ENCODE results near the gene TRAF5. TPM values are rescaled to one million over a fixed set of nuclear protein-coding genes. Genes with fewer than 3 reads are reported as not detected.

The TRAF5 gene
- total and polyA plus RNA-seq, 3 donors from 2014 or later = 20.3 to 25.1 (median 22.2) TPM

DNA sequence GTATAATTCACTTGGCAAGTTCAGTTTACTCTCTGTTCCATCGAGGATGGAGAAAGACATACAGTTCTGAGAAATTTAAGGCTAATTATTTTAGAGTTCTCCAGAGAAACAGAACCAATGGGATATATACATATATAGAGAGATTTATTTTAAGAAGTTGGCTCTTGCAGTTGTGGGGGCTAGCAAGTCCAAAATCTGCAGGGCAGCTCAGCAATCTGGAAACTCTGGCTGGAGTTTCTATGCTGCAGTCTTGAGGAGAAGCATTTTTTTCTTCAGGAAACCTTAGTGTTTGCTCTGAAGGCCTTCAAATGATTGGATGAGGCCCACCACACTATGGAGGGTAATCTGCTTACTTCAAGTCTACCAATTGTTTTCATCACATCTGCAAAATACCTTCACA, 34.6 kb downstream of the TRAF5 start:
- intact Hi-C loops (cut with DNase I; ENCODE audit: low total_unique reads) = no loop called here
- Histone ChIP-seq H3K27me3 (no peaks in the 10 kb centered on the region), H3K27ac (no peak overlapping the region), H3K4me3 (no peak overlapping the region), H3K4me1 (no peaks in the 10 kb centered on the region), H3K9me3 (no peaks in the 10 kb centered on the region), H3K36me3 (ENCODE audit: low read depth, missing control alignments) (no peaks in the 10 kb centered on the region)
- no peak for TF ChIP-seq POLR2A (IDR thresholded peaks at IDR 0.05)
- TF ChIP-seq, protein P1, sequence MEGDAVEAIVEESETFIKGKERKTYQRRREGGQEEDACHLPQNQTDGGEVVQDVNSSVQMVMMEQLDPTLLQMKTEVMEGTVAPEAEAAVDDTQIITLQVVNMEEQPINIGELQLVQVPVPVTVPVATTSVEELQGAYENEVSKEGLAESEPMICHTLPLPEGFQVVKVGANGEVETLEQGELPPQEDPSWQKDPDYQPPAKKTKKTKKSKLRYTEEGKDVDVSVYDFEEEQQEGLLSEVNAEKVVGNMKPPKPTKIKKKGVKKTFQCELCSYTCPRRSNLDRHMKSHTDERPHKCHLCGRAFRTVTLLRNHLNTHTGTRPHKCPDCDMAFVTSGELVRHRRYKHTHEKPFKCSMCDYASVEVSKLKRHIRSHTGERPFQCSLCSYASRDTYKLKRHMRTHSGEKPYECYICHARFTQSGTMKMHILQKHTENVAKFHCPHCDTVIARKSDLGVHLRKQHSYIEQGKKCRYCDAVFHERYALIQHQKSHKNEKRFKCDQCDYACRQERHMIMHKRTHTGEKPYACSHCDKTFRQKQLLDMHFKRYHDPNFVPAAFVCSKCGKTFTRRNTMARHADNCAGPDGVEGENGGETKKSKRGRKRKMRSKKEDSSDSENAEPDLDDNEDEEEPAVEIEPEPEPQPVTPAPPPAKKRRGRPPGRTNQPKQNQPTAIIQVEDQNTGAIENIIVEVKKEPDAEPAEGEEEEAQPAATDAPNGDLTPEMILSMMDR (IDR thresholded peaks at IDR 0.05) = no peak
- no peak for DNase-seq
- WGBS, 2 donors = 80 to 92% methylated on average over 1 of the region's 1 CpG

DNA sequence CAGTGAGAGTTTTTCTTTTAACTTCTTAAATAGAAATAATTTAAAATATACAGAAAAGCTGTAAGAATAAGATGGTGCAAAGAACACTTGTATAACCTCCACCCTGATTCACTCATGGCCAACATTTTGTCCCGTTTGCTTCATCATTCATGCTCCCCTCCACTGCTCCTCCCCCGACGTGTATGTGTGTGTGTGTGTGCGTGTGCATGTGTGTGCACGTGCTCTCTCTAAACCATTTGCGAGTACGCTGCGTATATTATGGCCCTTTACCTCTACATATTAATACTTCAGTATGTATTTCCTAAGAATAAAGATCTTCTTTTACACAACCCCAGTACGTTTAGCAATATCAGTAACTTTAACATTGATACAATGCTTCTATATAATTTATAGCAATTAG, 43.0 kb downstream of the TRAF5 start:
- no peak overlapping the region for H3K27ac ChIP-seq
- TF ChIP-seq, protein P1 (IDR thresholded peaks at IDR 0.05) = no peak
- no peak for TF ChIP-seq POLR2A (IDR thresholded peaks at IDR 0.05)
- H3K36me3 ChIP-seq (ENCODE audit: low read depth, missing control alignments) = no peaks in the 10 kb centered on the region
- no peaks in the 10 kb centered on the region for H3K9me3 ChIP-seq
- H3K4me1 ChIP-seq = no peaks in the 10 kb centered on the region
- H3K27me3 ChIP-seq = no peaks in the 10 kb centered on the region
- no peak for DNase-seq
- H3K4me3 ChIP-seq = no peak overlapping the region
- intact Hi-C loops (cut with DNase I; ENCODE audit: low total_unique reads) = no loop called here
- WGBS, 2 donors = 90 to 92% methylated on average over 9 of the region's 9 CpGs

DNA sequence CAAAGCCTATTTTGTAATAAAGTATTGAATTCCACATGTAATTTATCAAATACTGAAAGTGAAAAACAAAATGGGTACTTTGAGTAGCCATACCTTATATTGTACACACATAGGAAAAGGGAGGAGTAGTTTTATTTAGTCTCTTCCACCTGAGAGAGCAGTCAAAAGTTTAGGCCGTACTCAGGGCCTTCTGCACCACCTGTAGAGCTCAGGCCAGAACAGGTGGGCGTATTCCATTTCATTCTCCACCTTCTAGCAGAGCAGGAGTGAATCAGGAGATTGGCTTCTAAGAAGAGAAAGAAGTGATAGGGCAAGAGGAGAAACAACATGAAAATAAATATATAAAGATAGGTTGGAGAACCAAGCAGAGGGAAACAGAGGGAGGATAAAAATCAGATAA, 44.0 kb downstream of the TRAF5 start:
- TF ChIP-seq POLR2A (IDR thresholded peaks at IDR 0.05) = no peak
- TF ChIP-seq, protein P1 (IDR thresholded peaks at IDR 0.05) = no peak
- DNase-seq = no peak
- no peak overlapping the region for H3K4me3 ChIP-seq
- no peaks in the 10 kb centered on the region for H3K36me3 ChIP-seq (ENCODE audit: low read depth, missing control alignments)
- peaks cover 7% of the 10 kb centered on the region for H3K4me1 ChIP-seq
- intact Hi-C loops (cut with DNase I; ENCODE audit: low total_unique reads) = no loop called here
- 95 to 97% methylated on average over 2 of the region's 2 CpGs for WGBS, 2 donors
- no peak overlapping the region for H3K27ac ChIP-seq
- no peaks in the 10 kb centered on the region for H3K9me3 ChIP-seq
- no peaks in the 10 kb centered on the region for H3K27me3 ChIP-seq

DNA sequence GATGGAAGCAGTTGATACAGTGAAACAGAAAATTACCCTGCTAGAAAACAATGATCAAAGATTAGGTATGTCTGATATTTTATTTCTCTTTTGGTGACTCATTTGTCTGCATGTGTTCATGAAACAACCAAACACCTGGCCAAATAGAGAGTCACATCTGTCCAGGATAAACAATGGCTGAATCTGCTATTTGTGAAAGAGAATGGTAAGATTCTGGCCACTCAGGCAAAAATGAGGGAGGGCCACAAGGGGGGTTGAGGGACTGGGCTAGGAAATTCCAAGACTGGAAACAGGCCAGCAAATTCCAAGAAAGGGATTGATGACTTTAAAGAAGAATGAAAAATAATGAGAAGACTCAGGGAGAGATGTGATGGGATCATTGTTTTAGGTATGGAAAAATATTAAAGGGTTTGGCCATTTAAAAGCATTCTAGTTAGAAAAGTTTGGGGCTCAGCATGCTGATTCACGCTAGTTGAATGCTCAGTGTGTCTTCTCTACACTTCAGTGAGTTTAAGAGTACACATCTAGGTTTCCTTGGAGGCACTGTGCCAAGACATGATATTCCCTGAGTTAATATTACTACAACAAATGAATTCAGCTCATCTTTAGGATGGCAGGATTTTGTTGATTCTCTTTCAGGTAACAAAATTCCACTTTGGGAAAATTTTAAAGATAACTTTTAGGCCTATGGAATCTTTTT, 44.9 kb downstream of the TRAF5 start:
- no peak for DNase-seq
- Histone ChIP-seq H3K36me3 (ENCODE audit: low read depth, missing control alignments) (no peaks in the 10 kb centered on the region), H3K9me3 (no peaks in the 10 kb centered on the region), H3K27ac (no peak overlapping the region), H3K4me3 (no peak overlapping the region), H3K4me1 (peaks cover 7% of the 10 kb centered on the region), H3K27me3 (no peaks in the 10 kb centered on the region)
- intact Hi-C loops (cut with DNase I; ENCODE audit: low total_unique reads) = no loop called here
- TF ChIP-seq, protein P1 (IDR thresholded peaks at IDR 0.05) = no peak
- 75 to 88% methylated on average over 1 of the region's 1 CpG for WGBS, 2 donors

DNA sequence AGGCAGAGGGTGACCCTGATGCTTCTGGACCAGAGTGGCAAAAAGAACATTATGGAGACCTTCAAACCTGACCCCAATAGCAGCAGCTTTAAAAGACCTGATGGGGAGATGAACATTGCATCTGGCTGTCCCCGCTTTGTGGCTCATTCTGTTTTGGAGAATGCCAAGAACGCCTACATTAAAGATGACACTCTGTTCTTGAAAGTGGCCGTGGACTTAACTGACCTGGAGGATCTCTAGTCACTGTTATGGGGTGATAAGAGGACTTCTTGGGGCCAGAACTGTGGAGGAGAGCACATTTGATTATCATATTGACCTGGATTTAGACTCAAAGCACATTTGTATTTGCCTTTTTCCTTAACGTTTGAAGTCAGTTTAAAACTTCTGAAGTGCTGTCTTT, 45.8 kb downstream of the TRAF5 start:
- H3K36me3 ChIP-seq (ENCODE audit: low read depth, missing control alignments) = no peaks in the 10 kb centered on the region
- H3K4me1 ChIP-seq = peaks cover 7% of the 10 kb centered on the region
- H3K9me3 ChIP-seq = no peaks in the 10 kb centered on the region
- no peak overlapping the region for H3K4me3 ChIP-seq
- no peak for DNase-seq
- no peak overlapping the region for H3K27ac ChIP-seq
- WGBS, 2 donors = 45 to 47% methylated on average over 4 of the region's 4 CpGs
- TF ChIP-seq POLR2A (IDR thresholded peaks at IDR 0.05) = no peak
- intact Hi-C loops (cut with DNase I; ENCODE audit: low total_unique reads) = no loop called here
- H3K27me3 ChIP-seq = no peaks in the 10 kb centered on the region
